ENCODE measurements around the gene ATP6V0A1. TPM values are rescaled to one million over a fixed set of nuclear protein-coding genes. Genes with fewer than 3 reads are reported as not detected.
A peak's percentile ranks its signal among the peaks of the same experiment; 100 is the strongest.

The ATP6V0A1 gene
- total and polyA plus RNA-seq, 2 donors (not counting 3 experiments of a cell fraction or from before 2014, with no cell fraction given), result 37.3 to 49.2 TPM

DNA sequence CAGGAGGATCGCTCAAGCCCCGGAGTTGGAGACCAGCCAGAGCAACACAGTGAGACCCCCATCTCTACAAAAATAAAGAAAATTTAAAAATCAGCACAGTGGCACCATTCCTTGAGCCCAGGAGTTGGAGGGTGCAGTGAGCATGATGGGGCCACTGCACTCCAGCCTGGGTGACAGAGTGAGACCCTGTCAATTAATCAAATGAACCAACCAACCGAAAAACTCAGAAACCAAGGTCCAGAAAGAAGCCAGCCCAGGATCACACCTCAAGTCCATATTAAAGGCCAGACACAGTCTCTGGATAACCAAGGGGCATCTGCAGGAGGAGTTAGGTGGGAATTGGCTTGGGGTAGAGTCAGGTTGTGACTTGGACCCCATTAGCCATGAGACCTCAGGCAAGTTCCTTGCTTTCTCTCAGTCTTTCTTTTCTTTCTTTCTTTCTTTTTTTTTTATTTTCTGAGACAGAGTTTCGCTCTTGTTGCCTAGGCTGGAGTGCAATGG, 96.5 kb downstream of the ATP6V0A1 start:
- dilution Hi-C loops (cut with MboI; ENCODE audit: extremely low pct_ligation_motif_present, low sequenced_read_pairs), result no loop called here
- CTCF ChIA-PET, result interaction anchor here (1.2 to 1.6 kb wide), 3 partner anchors 35 to 236 kb away, joined by 3 to 4 read pairs (median 3); no protein-coding TSS in a partner anchor
- Histone ChIP-seq H3K36me3 (ENCODE audit: control insufficient read depth in 2 of 2, extremely low read depth in 1 of 2, insufficient read depth in 2 of 2, low read length in 2 of 2) (no peaks in the 10 kb centered on the region), H4K20me1 (replicated peaks; ENCODE audit: control insufficient read depth, extremely low read depth, insufficient read depth, low read length) (no peaks in the 10 kb centered on the region), H3K4me1 (ENCODE audit: control insufficient read depth, extremely low read depth, insufficient read depth, low read length) (peaks cover 14% of the 10 kb centered on the region), H3K27me3 (ENCODE audit: control insufficient read depth in 2 of 2, insufficient read depth in 2 of 2, low read length in 2 of 2) (no peaks in the 10 kb centered on the region), H2AFZ (ENCODE audit: low read depth, low read length) (peak overlapping the region; percentile 40), H3K9me3 (replicated peaks; ENCODE audit: control insufficient read depth, insufficient read depth, low read length) (no peaks in the 10 kb centered on the region), H3K4me2 (ENCODE audit: insufficient read depth, low read length) (peak overlapping the region; percentile 94), H3K9me1 (replicated peaks; ENCODE audit: control insufficient read depth, extremely low read depth, insufficient read depth, low read length) (no peaks in the 10 kb centered on the region), H3K79me2 (ENCODE audit: control insufficient read depth, insufficient read depth, low read length) (peaks cover 17% of the 10 kb centered on the region), H3K9ac (replicated peaks; ENCODE audit: extremely low read depth, insufficient read depth, low read length) (peak overlapping the region; percentile 92), H3K4me3 (replicated peaks in 1 of 3; ENCODE audit: insufficient read depth in 1 of 3, low read depth in 1 of 3, low read length in 3 of 3) (peak overlapping the region; percentile 51 to 65 (median 52)), H3K27ac (ENCODE audit: insufficient read depth, low read depth, low read length) (peak overlapping the region; percentile 77)
- no peak for DNase-seq (ENCODE audit: low read depth, low spot score)
- no peak for FAIRE-seq
- BruUV-seq (replicated peaks), result TSS peak; percentile 91
- POLR2A ChIA-PET, result no interaction called here
- intact Hi-C loops (cut with micrococcal nuclease), result loop anchor here (2.0 kb wide), 1 partner anchor 18 kb away; the partner anchor contains the start of gene NAGLU
- no peak for TF ChIP-seq MYC (IDR thresholded peaks at IDR 0.05; ENCODE audit: low read depth, low read length)
- TF ChIP-seq EZH2 (IDR thresholded peaks at IDR 0.05; ENCODE audit: borderline replicate concordance, low read depth, low read length, severe bottlenecking), result no peak
- TF ChIP-seq FOS (IDR thresholded peaks at IDR 0.05; ENCODE audit: borderline replicate concordance, insufficient read depth, low read length), result no peak
- TF ChIP-seq POLR2A (IDR thresholded peaks at IDR 0.05; ENCODE audit: low read depth, low read length), result no peak
- TF ChIP-seq, protein P1, sequence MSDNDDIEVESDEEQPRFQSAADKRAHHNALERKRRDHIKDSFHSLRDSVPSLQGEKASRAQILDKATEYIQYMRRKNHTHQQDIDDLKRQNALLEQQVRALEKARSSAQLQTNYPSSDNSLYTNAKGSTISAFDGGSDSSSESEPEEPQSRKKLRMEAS (IDR thresholded peaks at IDR 0.05; ENCODE audit: insufficient read depth, insufficient read length), result no peak
- TF ChIP-seq, protein P2, sequence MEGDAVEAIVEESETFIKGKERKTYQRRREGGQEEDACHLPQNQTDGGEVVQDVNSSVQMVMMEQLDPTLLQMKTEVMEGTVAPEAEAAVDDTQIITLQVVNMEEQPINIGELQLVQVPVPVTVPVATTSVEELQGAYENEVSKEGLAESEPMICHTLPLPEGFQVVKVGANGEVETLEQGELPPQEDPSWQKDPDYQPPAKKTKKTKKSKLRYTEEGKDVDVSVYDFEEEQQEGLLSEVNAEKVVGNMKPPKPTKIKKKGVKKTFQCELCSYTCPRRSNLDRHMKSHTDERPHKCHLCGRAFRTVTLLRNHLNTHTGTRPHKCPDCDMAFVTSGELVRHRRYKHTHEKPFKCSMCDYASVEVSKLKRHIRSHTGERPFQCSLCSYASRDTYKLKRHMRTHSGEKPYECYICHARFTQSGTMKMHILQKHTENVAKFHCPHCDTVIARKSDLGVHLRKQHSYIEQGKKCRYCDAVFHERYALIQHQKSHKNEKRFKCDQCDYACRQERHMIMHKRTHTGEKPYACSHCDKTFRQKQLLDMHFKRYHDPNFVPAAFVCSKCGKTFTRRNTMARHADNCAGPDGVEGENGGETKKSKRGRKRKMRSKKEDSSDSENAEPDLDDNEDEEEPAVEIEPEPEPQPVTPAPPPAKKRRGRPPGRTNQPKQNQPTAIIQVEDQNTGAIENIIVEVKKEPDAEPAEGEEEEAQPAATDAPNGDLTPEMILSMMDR (IDR thresholded peaks at IDR 0.05; ENCODE audit: extremely low read depth in 1 of 2, insufficient read depth in 1 of 2, low read depth in 1 of 2, low read length in 2 of 2), result no peak
- TF ChIP-seq POLR2AphosphoS5 (IDR thresholded peaks at IDR 0.05; ENCODE audit: insufficient read depth, low read depth, low read length), result no peak
- no peak for TF ChIP-seq GATA2 (IDR thresholded peaks at IDR 0.05; ENCODE audit: insufficient read depth, insufficient read length, low read depth, low read length)
- TF ChIP-seq JUN (IDR thresholded peaks at IDR 0.05; ENCODE audit: borderline replicate concordance, insufficient read depth, insufficient read length, low read depth), result no peak

Data from endothelial cell of umbilical vein (primary cell).